GM18505 (cell line): ENCODE data around the gene ATP8A2.

ENCODE experiments used
- ATAC-seq: cut with Tn5 transposase; IDR thresholded peaks from one replicate; pipeline ENCODE4 v1.9.1; 2021; ENCODE audit not compliant: unreplicated experiment
- POLR2A ChIP-seq: IDR thresholded peaks from 4 replicates; pipeline ENCODE4 v1.6.1; 2011; ENCODE audit warnings: borderline replicate concordance; ENCODE audit not compliant: insufficient read depth, insufficient read length; ENCODE audit errors: extremely low read depth

Gene ATP8A2

DNA sequence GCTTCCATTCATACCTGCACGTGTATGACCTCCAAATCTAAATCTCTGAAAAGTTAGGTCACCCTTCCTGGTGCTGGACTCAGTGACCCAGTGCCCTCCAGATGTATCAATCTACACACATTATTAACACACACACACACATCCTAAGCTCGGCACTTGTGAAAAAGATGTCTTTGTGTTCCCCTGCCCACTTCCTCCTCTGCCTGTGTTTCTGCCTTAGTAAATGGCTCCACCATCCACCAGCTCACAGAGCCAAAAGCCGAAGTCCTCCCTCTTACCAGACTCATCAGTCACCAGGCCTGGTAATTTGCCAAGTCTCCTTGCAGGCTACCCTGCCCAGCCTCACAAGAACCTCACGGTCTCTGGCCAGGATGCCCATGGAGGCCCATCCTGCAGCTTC is 548.5 kb downstream of the ATP8A2 start:
- no peak for TF ChIP-seq POLR2A
- ATAC-seq: no peak

DNA sequence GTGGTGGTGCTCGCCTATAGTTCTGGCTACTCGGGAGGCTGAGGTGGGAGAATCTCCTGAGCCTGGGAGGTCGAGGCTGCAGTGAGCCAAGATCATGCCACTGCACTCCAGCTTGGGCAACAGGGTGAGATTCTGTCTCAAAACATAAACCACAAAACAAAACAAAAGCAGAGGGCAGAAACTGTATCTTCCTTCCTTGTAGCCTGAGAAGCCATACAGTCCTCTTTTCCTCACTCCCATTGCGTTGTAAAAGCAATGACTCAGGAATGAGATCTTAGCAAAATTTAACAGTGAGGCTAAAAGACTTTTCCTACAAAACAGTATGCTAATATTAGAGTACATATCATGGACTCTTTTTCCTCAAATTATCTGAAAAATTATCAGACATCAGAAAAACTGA is 549.2 kb downstream of the ATP8A2 start:
- no peak for TF ChIP-seq POLR2A
- no peak for ATAC-seq

DNA sequence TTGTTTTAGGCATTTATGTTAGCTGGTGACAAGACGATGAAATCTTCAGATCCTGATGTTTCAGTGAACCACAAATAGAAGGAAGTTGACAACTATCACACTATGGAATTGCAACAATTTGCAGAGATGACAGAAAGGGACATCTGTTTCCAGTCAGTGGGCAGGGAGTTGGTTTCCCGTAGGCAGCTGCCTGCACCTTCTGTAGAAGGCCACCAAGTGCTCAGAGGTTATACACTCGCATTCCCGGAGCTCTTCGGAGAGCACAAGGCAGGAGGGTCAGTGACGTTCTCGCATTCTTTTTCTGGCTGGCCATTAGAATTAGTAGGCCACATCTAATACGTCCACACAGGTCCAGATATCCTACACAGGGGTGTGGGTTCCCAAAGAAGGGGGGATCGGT is 550.6 kb downstream of the ATP8A2 start:
- ATAC-seq: no peak
- no peak for TF ChIP-seq POLR2A

DNA sequence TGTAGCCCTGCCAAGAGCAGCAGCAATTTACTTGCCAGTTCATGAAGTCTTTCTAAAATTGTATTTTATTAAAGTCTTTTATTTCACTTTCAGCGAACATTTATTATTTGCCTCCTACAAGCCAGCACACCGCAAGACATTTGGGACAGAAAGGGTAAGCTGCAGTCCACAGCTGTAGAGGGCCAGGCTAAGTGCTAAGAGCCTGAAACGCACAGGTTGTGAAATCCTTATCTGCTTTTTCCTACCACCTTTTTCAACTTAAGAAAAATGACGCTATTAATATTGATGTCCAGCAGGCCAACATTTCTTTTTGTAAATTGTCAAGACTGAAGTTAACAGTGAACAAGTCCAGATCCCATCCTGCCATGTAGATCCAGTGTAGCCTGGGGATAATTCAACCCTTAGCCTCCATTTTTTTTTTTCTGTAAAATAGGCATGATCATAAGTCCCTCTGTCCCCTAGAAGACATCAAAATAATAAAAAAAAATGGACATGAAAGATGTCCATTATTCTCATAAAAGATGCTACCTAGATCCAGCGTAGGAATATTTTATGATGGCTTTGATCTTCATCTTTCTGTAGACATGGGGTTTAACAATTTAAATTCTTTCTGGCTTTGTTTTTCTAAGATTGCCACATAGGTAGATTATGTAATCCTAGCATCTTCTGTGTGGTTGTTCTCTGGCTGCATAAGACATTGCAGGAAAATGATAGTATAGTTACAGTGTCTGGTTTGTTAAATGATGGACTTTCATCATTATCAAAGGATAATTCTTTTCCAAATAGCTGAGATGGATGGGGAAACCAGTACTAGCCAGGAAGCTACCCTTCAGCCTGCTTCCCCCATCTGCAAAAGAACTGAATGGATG is 551.7 kb downstream of the ATP8A2 start:
- no peak for ATAC-seq
- no peak for TF ChIP-seq POLR2A

DNA sequence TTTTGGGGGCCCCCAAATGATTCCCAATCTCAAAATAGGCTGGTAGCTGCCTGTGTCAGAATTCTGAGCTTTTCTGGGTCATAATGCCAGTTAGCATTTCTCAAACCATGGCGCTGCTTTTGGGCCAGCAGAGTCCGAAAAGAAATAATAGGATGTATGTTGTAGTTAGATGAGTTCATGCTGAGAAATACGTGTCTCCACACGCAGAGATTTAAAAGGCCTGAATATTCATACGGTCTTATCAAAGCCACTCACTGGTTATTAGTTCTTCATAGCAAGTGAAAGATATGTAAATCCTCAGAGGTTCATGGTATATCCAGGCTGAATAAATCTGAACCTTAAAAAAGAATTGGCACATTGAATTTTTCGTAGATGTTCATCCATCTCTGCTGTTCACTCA is 555.6 kb downstream of the ATP8A2 start:
- no peak for TF ChIP-seq POLR2A
- ATAC-seq: no peak

DNA sequence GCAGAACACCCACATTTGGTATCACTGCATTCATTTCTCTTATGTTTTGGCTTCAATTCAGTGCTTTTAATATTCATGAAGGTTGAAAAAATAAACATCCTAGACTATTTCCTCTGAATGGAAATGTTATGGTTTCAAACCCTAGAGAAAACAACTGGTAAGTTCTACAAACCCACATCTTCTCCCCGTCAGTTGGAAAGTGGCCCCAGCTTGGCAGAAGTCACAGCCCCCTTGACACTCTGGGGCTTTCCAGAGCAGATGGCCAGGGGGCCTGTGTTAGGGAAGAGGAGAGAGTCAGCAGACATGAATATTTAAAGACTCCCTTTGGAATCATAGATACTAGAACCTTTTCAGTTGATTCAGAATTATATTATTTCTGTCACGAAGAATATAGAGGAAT is 556.2 kb downstream of the ATP8A2 start:
- no peak for ATAC-seq
- TF ChIP-seq POLR2A: no peak

DNA sequence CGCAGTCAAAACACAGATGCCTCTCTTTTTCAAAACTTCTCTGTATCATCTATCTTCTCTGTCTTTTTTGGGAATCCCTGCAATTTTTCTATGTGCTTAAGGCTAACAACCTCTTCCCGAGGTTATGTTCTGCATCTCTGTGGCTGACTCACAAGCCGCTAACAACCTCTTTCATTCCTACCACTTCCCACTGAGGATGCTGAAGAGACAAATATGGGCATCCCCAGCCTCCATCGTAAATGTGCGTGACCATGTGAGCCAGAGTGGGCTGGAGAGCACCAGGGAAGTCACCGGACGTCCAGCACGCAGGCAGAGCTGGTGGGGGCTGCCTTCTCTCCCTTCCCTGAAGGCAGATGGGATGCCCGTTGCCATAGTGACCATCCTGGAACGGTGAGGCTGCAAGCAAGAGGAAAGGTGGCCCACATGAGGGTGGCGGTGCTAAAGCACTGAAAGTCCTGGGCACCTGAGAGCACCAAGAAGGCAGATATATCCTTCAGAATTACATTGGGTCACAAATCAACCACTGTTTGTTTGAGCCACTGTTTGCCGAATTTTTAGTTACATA is 557.2 kb downstream of the ATP8A2 start:
- TF ChIP-seq POLR2A: no peak
- no peak for ATAC-seq

DNA sequence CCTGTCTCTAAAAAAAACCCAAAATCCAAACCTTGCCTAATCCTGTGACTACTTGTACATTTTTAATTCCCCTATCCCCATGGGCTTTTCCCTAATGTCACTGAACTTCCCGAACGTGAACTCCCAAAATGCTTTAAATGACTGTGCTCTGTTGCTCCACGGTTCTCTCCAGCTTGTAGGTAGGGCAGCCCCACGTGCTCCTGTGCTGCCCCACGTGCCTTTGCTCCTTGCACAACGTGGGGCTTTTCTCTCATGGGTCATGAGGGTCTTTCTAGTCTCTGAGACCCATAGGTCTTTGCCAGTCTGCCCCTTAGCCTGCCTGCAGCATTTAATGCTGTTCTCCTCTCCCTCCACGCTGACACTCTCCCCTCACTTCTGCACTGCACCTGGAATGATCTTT is 558.0 kb downstream of the ATP8A2 start:
- ATAC-seq: no peak
- no peak for TF ChIP-seq POLR2A

DNA sequence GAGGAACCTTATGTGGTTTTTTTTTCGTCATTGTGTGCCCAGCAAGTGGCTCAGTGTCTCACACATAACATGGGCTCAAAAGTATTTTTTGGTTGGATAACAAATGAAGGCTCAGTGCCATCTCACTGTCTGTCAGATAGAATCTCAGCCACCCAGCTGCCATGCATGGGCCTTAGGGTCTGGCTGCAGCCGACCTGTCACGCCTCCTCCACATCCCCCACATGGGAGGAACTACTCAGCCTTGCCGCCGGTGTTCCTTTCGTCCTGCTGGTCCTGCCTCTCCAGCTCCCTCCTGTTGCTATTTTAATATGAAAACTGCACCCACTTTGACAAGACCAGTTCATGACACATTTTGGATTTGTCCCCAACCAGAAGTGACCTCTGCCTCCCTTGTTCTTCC is 558.9 kb downstream of the ATP8A2 start:
- no peak for ATAC-seq
- no peak for TF ChIP-seq POLR2A

DNA sequence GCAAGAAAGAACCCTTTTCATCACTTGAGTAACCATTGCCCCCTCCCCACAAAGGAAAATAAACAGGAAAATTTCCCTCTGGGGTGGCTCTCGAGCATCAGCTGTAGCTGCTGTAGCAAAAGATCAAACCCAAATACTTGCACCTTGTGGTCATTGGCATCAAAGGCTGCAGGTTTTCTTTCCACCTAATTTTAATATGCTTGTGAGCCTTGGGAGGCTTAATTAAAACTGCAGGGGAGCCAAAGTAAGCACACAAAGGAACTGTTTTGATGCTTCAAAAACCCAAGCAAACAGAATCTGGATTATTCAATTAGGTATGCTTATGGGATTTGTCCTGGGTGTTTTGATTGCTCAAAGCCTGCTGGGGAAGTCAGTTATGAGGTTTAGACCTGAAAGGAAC is 560.6 kb downstream of the ATP8A2 start:
- TF ChIP-seq POLR2A: no peak
- no peak for ATAC-seq

DNA sequence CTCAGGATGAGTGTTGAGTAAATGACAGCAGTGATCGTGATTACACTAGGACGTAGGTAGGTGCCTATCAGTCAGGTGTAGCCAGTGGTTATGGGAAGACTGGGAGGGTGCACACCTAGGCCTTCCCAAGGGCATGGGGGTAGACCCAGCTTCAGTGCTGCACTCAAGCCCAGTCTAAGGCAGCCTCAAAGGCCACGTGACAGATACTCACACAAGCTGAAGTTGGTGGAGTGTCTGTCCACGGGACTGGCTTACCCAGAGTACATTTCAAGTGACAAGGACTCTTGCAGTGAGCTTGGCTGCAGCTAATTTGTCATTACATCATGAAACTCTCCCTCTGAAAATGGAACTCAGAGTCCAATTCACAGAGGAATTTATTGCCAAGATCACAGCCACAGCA is 561.7 kb downstream of the ATP8A2 start:
- TF ChIP-seq POLR2A: no peak

DNA sequence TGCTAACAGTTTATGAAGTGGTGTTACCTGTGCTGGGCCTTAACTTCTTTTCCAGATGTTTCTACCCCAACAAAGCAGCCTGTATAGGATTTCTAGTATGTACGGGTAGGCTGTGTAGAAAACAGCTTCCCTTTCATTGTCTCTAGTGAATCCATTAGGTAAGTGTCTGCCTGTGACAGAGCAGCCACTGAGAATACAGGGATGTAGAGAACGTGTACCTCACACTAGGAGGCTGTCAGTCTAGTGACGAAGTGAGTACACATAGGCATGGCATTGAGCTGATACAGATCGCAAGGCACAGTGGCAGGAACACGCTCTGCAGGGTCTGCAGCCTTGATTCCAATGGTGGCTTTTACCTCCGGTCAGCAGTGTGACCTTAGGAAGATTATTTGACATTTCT is 562.4 kb downstream of the ATP8A2 start:
- TF ChIP-seq POLR2A: no peak
- no peak for ATAC-seq

More for the DNA sequence above, 561.7 kb downstream of the ATP8A2 start:
- ATAC-seq: no peak

DNA sequence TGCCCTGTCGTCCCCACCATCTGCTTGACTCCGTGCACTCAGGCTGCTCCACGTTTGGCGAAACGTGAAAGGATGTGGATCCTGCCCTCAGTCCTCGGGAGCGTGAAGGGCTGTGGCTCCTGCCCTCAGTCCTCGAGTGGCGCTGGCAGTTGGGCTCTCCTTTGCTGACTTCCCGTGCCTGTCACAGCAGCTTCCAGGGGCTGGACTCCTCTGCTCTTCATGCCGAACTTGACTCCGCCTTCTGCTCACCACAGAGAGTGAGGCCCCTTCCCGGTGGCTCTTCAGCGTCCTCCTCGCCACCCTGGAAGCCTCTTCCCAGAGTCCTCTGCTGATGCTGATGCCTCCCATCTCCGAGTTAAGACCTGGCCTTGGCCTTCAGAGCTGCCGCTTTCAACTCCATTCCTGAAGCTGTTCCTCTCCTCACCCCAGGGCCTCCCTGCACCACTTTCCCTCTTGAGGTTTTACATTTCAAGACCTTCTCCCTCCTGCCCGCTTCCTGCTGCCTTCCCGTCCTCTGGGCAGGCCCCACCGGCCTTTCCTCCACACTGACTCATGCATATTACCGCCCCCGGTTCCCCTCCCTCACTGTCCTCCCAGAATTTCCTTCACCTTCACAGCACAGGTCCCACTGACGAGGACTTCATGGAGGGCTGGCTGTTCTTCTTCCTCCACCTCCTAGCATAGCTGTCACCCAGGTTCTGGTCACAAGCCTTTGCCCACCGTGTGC is 568.4 kb downstream of the ATP8A2 start:
- no peak for TF ChIP-seq POLR2A
- no peak for ATAC-seq

DNA sequence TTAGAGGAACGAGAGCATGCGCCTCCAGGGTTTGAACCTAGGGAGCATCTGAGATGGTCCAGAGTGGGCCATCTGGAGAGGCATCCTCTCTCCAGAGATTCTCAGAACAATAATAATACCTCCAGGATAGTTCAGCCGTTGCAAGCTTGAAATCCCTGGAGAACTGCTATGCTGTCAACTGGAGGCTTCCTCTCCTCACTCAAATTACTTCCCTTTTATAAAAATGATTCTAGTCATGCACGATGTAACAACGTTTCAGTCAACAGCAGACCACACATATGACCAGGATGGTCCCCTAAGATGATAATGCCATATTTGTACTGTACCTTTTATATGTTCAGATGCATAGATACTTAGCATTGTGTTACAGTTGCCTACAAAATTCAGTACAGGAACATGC is 571.3 kb downstream of the ATP8A2 start:
- no peak for ATAC-seq
- no peak for TF ChIP-seq POLR2A
